Brain microvascular endothelial cell (primary cell): Measurements from ENCODE around the gene TBC1D10B.
A peak's percentile ranks its signal among the peaks of the same experiment; 100 is the strongest.

Experiments used
- DNase-seq: peaks from one replicate; pipeline ENCODE4 v3.0.0-alpha.2; 2020
- H3K27ac ChIP-seq: fragments of 250-450 bp; sonication (Bioruptor Pico); 2 replicates; pipeline ENCODE4 v1.5.1; 2020; ENCODE audit warnings: mild to moderate bottlenecking, moderate library complexity
- H3K27me3 ChIP-seq: fragments of 250-450 bp; sonication (Bioruptor Pico); replicated peaks from 2 replicates; pipeline ENCODE4 v1.5.1; 2020; ENCODE audit warnings: mild to moderate bottlenecking
- H3K36me3 ChIP-seq: fragments of 250-450 bp; sonication (Bioruptor Pico); replicated peaks from 2 replicates; pipeline ENCODE4 v1.5.1; 2020; ENCODE audit warnings: mild to moderate bottlenecking
- H3K4me3 ChIP-seq: 2 replicates; pipeline ENCODE4 v1.5.1; 2011; ENCODE audit warnings: low read depth, mild to moderate bottlenecking, control low read depth, low read length, moderate library complexity
- CTCF ChIP-seq: IDR thresholded peaks from 2 replicates; pipeline ENCODE4 v1.5.1; 2011; ENCODE audit warnings: low read depth, mild to moderate bottlenecking, moderate library complexity, low read length, control low read depth, inconsistent platforms; ENCODE audit errors: missing control alignments
- in situ Hi-C: cut with HindIII; loops from 2 replicates; pipeline ENCODE4 v1.10.0; 2017; ENCODE audit warnings: low sequenced_read_pairs, low pct_ligation_motif_present

TBC1D10B gene

GRCh38 chr16:30354423-30355143 is 15.7 kb downstream of the TBC1D10B start:
- no peak for TF ChIP-seq CTCF
- peaks cover 70% of the 10 kb centered on the region for H3K36me3 ChIP-seq
- H3K27me3 ChIP-seq, result no peaks in the 10 kb centered on the region
- in situ Hi-C loops, result no loop called here
- H3K4me3 ChIP-seq, result peak overlapping the region; percentile 98
- H3K27ac ChIP-seq, result peak overlapping the region; percentile 96
- DNase-seq, result no peak

GRCh38 chr16:30353438-30354129 is 16.7 kb downstream of the TBC1D10B start:
- Histone ChIP-seq H3K27ac (no peak overlapping the region), H3K4me3 (no peak overlapping the region), H3K36me3 (peaks cover 62% of the 10 kb centered on the region), H3K27me3 (no peaks in the 10 kb centered on the region)
- in situ Hi-C loops, result no loop called here
- DNase-seq, result no peak
- TF ChIP-seq CTCF, result no peak

- H3K27ac ChIP-seq, result peak overlapping the region; percentile 51
- peaks cover 54% of the 10 kb centered on the region for H3K36me3 ChIP-seq
- DNase-seq, result no peak
- peak; percentile 44 for TF ChIP-seq CTCF
- in situ Hi-C loops, result no loop called here
- H3K27me3 ChIP-seq, result no peaks in the 10 kb centered on the region
- no peak overlapping the region for H3K4me3 ChIP-seq
Observed at GRCh38 chr16:30352488-30353401, 17.5 kb downstream of the TBC1D10B start.

- H3K27ac ChIP-seq, result peak overlapping the region; percentile 51
- in situ Hi-C loops, result no loop called here
- peak; percentile 59 for DNase-seq
- TF ChIP-seq CTCF, result no peak
- no peaks in the 10 kb centered on the region for H3K27me3 ChIP-seq
- no peak overlapping the region for H3K4me3 ChIP-seq
- H3K36me3 ChIP-seq, result peaks cover 45% of the 10 kb centered on the region
Observed at GRCh38 chr16:30351586-30352419, 18.5 kb downstream of the TBC1D10B start.

- TF ChIP-seq CTCF, result no peak
- no peaks in the 10 kb centered on the region for H3K27me3 ChIP-seq
- peaks cover 38% of the 10 kb centered on the region for H3K36me3 ChIP-seq
- in situ Hi-C loops, result no loop called here
- H3K27ac ChIP-seq, result no peak overlapping the region
- no peak for DNase-seq
- H3K4me3 ChIP-seq, result no peak overlapping the region
Observed at GRCh38 chr16:30351001-30351441, 19.3 kb downstream of the TBC1D10B start.
